Prostate gland (tissue), 2 donors: ENCODE data around the gene XXYLT1.
A peak's percentile ranks its signal among the peaks of the same experiment; 100 is the strongest.

Experiments used
- POLR2AphosphoS5 ChIP-seq: sonication (generic); formaldehyde crosslinking; IDR thresholded peaks from one replicate; pipeline ENCODE4 v1.6.1; 2017; ENCODE audit warnings: antibody characterized with exemption
- TF ChIP-seq, protein P1 (sequence below), 4 experiments: fragments of 200-600 bp in 2 of 4; fragments of 450-650 bp in 2 of 4; sonication (generic) in 2 of 4; IDR thresholded peaks; 1 replicate in 3 of 4; 2 replicates in 1 of 4; pipeline ENCODE4 v1.5.1; 2016 to 2019; ENCODE audit warnings: antibody characterized with exemption in 4 of 4, mild to moderate bottlenecking in 2 of 4, moderate library complexity in 2 of 4

DNA sequence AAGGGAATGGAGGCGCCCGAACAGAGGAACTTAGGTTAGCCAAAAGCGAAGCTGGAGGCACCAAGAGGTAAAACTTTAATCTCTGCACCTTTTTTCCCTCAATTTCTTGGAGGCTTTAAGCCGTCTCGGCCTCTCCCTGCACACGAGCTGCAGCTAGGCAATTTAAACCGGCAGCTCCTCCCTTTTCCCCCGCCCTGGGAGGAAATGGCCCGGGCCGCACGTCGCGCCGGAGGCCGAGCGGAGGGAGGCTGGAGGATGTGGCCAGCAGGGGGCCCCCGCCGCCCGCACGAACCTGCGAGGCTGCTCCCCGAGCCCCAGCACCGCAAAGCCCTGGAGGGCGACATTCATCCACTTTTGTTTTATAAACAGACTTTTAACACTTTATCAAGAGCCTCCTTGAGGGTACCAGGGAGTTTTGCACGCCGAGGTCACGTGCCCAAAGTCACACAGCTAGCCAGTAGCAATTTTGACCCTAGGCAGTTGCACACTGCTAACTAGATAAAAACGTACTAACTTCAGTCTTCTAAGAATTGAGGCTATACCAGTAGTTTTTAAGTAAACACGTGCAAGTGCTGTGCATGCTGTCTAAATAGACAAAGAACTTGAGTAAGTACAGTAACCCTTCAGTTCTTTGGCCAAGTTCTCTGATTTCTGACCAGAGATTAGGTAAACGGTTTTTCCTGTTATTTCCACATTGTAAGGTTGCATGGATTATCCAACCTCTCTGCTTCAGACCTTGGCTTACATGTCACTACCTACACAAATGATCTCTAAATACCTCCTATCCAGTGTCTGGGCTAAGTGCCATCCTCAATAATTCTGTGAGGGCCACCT is 668 bp upstream of the XXYLT1 start:
- peak; percentile 64 for TF ChIP-seq POLR2AphosphoS5
- TF ChIP-seq, protein P1, sequence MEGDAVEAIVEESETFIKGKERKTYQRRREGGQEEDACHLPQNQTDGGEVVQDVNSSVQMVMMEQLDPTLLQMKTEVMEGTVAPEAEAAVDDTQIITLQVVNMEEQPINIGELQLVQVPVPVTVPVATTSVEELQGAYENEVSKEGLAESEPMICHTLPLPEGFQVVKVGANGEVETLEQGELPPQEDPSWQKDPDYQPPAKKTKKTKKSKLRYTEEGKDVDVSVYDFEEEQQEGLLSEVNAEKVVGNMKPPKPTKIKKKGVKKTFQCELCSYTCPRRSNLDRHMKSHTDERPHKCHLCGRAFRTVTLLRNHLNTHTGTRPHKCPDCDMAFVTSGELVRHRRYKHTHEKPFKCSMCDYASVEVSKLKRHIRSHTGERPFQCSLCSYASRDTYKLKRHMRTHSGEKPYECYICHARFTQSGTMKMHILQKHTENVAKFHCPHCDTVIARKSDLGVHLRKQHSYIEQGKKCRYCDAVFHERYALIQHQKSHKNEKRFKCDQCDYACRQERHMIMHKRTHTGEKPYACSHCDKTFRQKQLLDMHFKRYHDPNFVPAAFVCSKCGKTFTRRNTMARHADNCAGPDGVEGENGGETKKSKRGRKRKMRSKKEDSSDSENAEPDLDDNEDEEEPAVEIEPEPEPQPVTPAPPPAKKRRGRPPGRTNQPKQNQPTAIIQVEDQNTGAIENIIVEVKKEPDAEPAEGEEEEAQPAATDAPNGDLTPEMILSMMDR (IDR thresholded peaks at IDR 0.05) = peak; percentile 85 to 97 (median 92)
